ENCODE data around the gene RPS6KA5.

DNA sequence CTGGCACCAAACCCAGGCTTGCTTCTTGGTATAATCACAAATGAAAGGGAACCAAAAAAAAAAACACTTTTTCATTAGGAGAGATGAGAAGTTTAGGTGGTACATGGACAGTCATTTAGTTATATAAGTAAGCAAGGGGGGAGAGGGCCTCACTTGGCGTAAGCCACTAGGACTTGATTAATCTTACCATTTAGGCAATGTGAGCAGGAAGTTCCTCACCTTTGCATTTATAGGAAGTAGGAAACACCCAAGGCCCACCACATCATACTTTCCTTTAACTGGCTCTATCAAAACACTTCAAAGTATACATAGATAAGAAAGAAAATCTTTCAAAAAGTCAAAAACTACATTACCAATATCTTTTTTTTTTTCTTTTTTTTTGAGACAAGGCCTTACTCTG is 6.7 kb upstream of the RPS6KA5 start:
- TF ChIP-seq, protein P1, sequence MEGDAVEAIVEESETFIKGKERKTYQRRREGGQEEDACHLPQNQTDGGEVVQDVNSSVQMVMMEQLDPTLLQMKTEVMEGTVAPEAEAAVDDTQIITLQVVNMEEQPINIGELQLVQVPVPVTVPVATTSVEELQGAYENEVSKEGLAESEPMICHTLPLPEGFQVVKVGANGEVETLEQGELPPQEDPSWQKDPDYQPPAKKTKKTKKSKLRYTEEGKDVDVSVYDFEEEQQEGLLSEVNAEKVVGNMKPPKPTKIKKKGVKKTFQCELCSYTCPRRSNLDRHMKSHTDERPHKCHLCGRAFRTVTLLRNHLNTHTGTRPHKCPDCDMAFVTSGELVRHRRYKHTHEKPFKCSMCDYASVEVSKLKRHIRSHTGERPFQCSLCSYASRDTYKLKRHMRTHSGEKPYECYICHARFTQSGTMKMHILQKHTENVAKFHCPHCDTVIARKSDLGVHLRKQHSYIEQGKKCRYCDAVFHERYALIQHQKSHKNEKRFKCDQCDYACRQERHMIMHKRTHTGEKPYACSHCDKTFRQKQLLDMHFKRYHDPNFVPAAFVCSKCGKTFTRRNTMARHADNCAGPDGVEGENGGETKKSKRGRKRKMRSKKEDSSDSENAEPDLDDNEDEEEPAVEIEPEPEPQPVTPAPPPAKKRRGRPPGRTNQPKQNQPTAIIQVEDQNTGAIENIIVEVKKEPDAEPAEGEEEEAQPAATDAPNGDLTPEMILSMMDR (IDR thresholded peaks at IDR 0.05; ENCODE audit: insufficient read depth, low read depth, low read length), result no peak
- TF ChIP-seq EZH2 (IDR thresholded peaks at IDR 0.05; ENCODE audit: insufficient read depth, low read length), result no peak

All from astrocyte (in vitro differentiated cells and primary cell).